Measurements from ENCODE around the gene TPM2.

DNA sequence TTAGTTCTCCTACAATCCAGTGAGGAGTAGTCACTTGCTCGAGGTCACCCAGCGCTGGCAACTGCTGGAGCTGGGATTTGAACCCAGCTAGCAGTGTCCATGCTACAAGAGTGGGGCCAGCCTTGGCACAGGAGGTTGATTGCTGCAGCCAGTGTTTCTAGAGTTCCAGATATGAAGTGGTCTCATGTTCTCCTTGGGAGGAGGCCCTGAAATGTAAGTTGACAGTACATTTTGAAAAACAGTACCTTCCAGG, 30.8 kb downstream of the TPM2 start:
- TF ChIP-seq POLR2AphosphoS5 (IDR thresholded peaks at IDR 0.05; ENCODE audit: borderline replicate concordance, low read depth, low read length) (no peak), EZH2 (IDR thresholded peaks at IDR 0.05) (no peak), FOXP2 (optimal IDR thresholded peaks at IDR 0.05; ENCODE audit: control extremely low read depth, extremely low read length, insufficient read depth) (no peak)
